Dedifferentiated amniotic fluid mesenchymal stem cell (primary cell): ENCODE data around the gene REELD1.

Experiments
- DNase-seq: peaks from one replicate; pipeline ENCODE4 v3.0.0-alpha.2; 2016; ENCODE audit errors: extremely low spot score

REELD1 gene

GRCh38 chr4:146265950-146266490 is 51.7 kb downstream of the REELD1 start:
- no peak for DNase-seq

GRCh38 chr4:146267826-146268225 is 53.5 kb downstream of the REELD1 start:
- no peak for DNase-seq

DNA sequence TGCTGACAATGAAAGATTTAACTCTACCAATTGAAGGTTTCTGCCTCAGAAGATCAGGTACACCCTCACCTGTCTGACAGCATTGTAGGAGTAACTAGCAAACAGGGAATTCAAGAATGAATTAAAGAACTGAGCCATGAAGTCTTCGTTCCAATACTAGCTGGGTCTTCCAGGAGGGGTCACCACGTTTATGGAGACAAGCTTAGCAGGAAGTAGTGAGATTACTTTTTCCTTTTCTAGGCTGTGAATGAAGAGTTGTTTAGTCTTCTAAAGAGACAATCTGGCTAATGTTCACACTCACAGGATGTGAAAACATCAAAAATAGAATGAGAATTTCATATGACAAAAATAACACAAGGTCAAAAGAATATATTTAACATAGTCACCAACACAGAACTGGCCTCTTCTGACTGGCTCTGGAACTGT is 54.9 kb downstream of the REELD1 start:
- DNase-seq = no peak

GRCh38 chr4:146271466-146271865 is 57.1 kb downstream of the REELD1 start:
- DNase-seq = no peak

DNA sequence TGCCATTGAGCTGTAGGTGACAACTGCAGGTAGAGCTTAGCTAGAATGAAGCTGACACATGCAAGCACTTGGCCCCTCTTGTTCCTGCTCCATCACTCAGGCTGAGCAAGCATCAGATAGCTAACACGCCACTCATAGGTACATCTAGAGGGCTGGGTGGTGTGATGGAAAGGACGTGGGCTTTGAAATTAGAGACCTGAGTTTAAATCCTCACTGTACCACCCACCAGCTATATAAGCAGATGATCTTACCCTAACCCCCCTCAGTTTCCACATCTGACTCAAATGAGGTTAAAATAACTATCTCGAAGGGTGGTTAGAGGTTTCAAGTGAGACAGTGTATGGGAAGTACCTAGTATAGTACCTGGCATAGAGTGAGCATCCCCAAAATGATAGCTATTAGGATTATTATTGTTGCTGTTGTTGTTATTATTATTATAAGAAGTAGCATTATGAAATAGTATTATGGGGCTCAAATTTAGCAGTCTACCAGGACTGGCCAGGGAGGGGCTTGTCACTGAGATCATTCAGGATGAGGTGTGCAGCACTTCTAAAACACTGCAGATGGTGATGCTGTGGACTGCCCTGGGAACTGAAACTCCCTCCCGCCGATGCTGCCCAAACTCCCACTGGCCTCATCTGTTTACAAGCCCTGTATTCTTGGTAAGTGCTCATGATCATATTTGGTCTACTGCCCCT is 59.0 kb downstream of the REELD1 start:
- DNase-seq = no peak

- no peak for DNase-seq
These were observed 60.4 kb downstream of the REELD1 start for GRCh38 chr4:146274774-146275173.

- no peak for DNase-seq
These were observed 61.0 kb downstream of the REELD1 start for GRCh38 chr4:146275370-146275769.

DNA sequence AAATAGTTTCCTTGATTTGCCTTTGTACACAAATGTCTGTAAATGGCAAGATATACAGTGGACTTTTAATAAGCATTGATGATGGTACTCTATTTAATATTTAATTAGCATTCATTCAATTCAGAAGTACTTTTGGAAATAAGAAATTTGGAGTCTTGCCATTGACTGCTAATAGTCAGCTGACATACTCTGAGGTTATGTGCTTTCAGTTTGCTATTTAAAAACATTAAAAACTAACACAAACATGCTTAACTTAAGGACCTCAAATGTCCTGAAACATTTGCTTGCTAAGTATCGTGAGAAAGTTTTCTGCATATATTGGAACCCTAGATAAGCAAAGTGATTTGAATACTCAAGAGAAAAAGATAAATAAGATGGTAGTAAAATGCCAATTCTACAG is 64.6 kb downstream of the REELD1 start:
- DNase-seq = no peak
